Calu3 (cell line): Measurements from ENCODE around the gene ANKMY1. TPM values are rescaled to one million over a fixed set of nuclear protein-coding genes. Genes with fewer than 3 reads are reported as not detected.

Experiments
- BruUV-seq: library from RNA; stranded (reverse); fragments of 400-500 nt; replicated peaks from 2 replicates; lab custom pipeline; 2021; lab: Mats Ljungman, UMichigan
- CTCF ChIA-PET: fragments of 300-600 bp; sonication (Branson Sonifier 250); formaldehyde crosslinking; loops from one replicate; lab custom pipeline; 2022; ENCODE audit warnings: antibody characterized with exemption; lab: Charles Lee
- DNase-seq: peaks from one replicate; pipeline ENCODE4 v3.0.0; 2022
- H3K27ac Mint-ChIP-seq: one replicate; pipeline ENCODE4 v1.8.0; 2022; ENCODE audit warnings: mixed read lengths; ENCODE audit not compliant: unreplicated experiment
- H3K27me3 Mint-ChIP-seq: one replicate; pipeline ENCODE4 v1.8.0; 2022; ENCODE audit warnings: mixed read lengths; ENCODE audit not compliant: unreplicated experiment
- H3K36me3 Mint-ChIP-seq: one replicate; pipeline ENCODE4 v1.8.0; 2022; ENCODE audit warnings: mild to moderate bottlenecking, moderate library complexity, mixed read lengths; ENCODE audit not compliant: insufficient read depth, unreplicated experiment
- H3K4me1 Mint-ChIP-seq: one replicate; pipeline ENCODE4 v1.8.0; 2022; ENCODE audit warnings: mild to moderate bottlenecking, low read depth, mixed read lengths; ENCODE audit not compliant: unreplicated experiment
- H3K4me3 Mint-ChIP-seq: one replicate; pipeline ENCODE4 v1.8.0; 2022; ENCODE audit warnings: mild to moderate bottlenecking, low read depth, moderate library complexity, mixed read lengths; ENCODE audit not compliant: unreplicated experiment
- H3K9me3 Mint-ChIP-seq: one replicate; pipeline ENCODE4 v1.8.0; 2022; ENCODE audit warnings: low read depth, mixed read lengths; ENCODE audit not compliant: unreplicated experiment
- CTCF ChIP-seq: fragments of 200-600 bp; IDR thresholded peaks from one replicate; pipeline ENCODE4 v1.8.0; 2022; ENCODE audit warnings: antibody characterized with exemption; ENCODE audit not compliant: unreplicated experiment
- intact Hi-C: fragments of 100-400 bp; cut with micrococcal nuclease; formaldehyde crosslinking; loops from one replicate; pipeline ENCODE4 v1.10.0; 2022; ENCODE audit not compliant: unreplicated experiment
- total RNA-seq: library from RNA; stranded (reverse); gene quantifications from 2 replicates; pipeline ENCODE4 v1.2.3, GENCODE V29; 2022

The ANKMY1 gene
- total RNA-seq, 1 experiment from 2014 or later, result 38.2 TPM

GRCh38 chr2:240465268-240465764, 92.5 kb downstream of the ANKMY1 start:
- no peak overlapping the region for H3K4me3 Mint-ChIP-seq
- peaks cover 23% of the 10 kb centered on the region for H3K36me3 Mint-ChIP-seq
- H3K27ac Mint-ChIP-seq, result no peak overlapping the region
- intact Hi-C loops, result no loop called here
- no peaks in the 10 kb centered on the region for H3K4me1 Mint-ChIP-seq
- no peaks in the 10 kb centered on the region for H3K27me3 Mint-ChIP-seq
- CTCF ChIA-PET, result no interaction called here
- DNase-seq, result no peak
- no TSS peak for BruUV-seq
- no peak for TF ChIP-seq CTCF
- H3K9me3 Mint-ChIP-seq, result no peaks in the 10 kb centered on the region

- BruUV-seq, result no TSS peak
- Mint-ChIP-seq H3K27me3 (no peaks in the 10 kb centered on the region), H3K27ac (no peak overlapping the region), H3K4me3 (no peak overlapping the region), H3K9me3 (no peaks in the 10 kb centered on the region), H3K36me3 (peaks cover 25% of the 10 kb centered on the region), H3K4me1 (no peaks in the 10 kb centered on the region)
- intact Hi-C loops, result no loop called here
- TF ChIP-seq CTCF, result no peak
- no peak for DNase-seq
- CTCF ChIA-PET, result no interaction called here
Measured at GRCh38 chr2:240464514-240465241, 93.1 kb downstream of the ANKMY1 start.

GRCh38 chr2:240463866-240464481, 93.8 kb downstream of the ANKMY1 start:
- Mint-ChIP-seq H3K36me3 (peaks cover 26% of the 10 kb centered on the region), H3K4me1 (no peaks in the 10 kb centered on the region), H3K27me3 (no peaks in the 10 kb centered on the region), H3K4me3 (no peak overlapping the region), H3K27ac (no peak overlapping the region), H3K9me3 (no peaks in the 10 kb centered on the region)
- DNase-seq, result no peak
- BruUV-seq, result no TSS peak
- no peak for TF ChIP-seq CTCF
- intact Hi-C loops, result no loop called here
- CTCF ChIA-PET, result no interaction called here

GRCh38 chr2:240463274-240463865, 94.4 kb downstream of the ANKMY1 start:
- TF ChIP-seq CTCF, result no peak
- Mint-ChIP-seq H3K4me1 (no peaks in the 10 kb centered on the region), H3K27me3 (no peaks in the 10 kb centered on the region), H3K9me3 (no peaks in the 10 kb centered on the region), H3K4me3 (no peak overlapping the region), H3K27ac (no peak overlapping the region), H3K36me3 (peaks cover 32% of the 10 kb centered on the region)
- CTCF ChIA-PET, result no interaction called here
- peak; percentile 0 for DNase-seq
- BruUV-seq, result no TSS peak
- intact Hi-C loops, result no loop called here
